OCI-LY7 (cell line): ENCODE measurements around the gene PPP1R37.

ENCODE experiments used
- CTCF ChIP-seq: fragments of 200-600 bp; sonication (generic); conservative IDR thresholded peaks from 2 replicates; pipeline ENCODE4 v1.5.1; 2014; ENCODE audit warnings: mild to moderate bottlenecking, antibody characterized with exemption, low read length, moderate library complexity, mixed read lengths
- EZH2phosphoT487 ChIP-seq: fragments of 200-600 bp; sonication (generic); IDR thresholded peaks from 2 replicates; pipeline ENCODE4 v1.6.1; 2018; ENCODE audit warnings: low read depth, borderline replicate concordance, mild to moderate bottlenecking, mixed run types, antibody characterized with exemption, low read length, moderate library complexity, mixed read lengths

GRCh38 chr19:45180936-45181335 lies 88.0 kb downstream of the PPP1R37 start:
- TF ChIP-seq CTCF (no peak), EZH2phosphoT487 (no peak)
